ENCODE results near the gene SLC1A5. TPM values are rescaled to one million over a fixed set of nuclear protein-coding genes. Genes with fewer than 3 reads are reported as not detected.

SLC1A5 gene
- total RNA-seq, 6 experiments from 2014 or later, result 1.8 to 8.0 (median 4.4) TPM

- TF ChIP-seq CTCF (IDR thresholded peaks at IDR 0.05) (no peak), POLR2A (IDR thresholded peaks at IDR 0.05) (no peak)
- no peaks in the 10 kb centered on the region for H3K27me3 ChIP-seq
- peaks cover 0 to 61% (median 19%) of the 10 kb centered on the region in 4 donors for H3K36me3 ChIP-seq
- WGBS (ENCODE audit: insufficient coverage, low coverage, low lambda C conversion rate, missing lambda C conversion rate), result 89% methylated on average over 18 of the region's 28 CpGs
- no peak overlapping the region for H3K4me3 ChIP-seq
- H3K4me1 ChIP-seq, result peaks cover 0 to 20% (median 3%) of the 10 kb centered on the region in 4 donors
- DNase-seq (no peak), ATAC-seq (no peak)
- intact Hi-C loops (cut with DNase I), result no loop called here
- no peaks in the 10 kb centered on the region for H3K9me3 ChIP-seq
- H3K27ac ChIP-seq, result no peak overlapping the region
Measured at GRCh38 chr19:46732172-46732938, 56.0 kb downstream of the SLC1A5 start.

GRCh38 chr19:46731584-46731983 lies 56.8 kb downstream of the SLC1A5 start:
- Histone ChIP-seq H3K4me1 (peaks cover 0 to 13% (median 3%) of the 10 kb centered on the region in 4 donors), H3K36me3 (peaks cover 0 to 64% (median 17%) of the 10 kb centered on the region in 4 donors), H3K27me3 (no peaks in the 10 kb centered on the region), H3K4me3 (no peak overlapping the region), H3K27ac (no peak overlapping the region), H3K9me3 (no peaks in the 10 kb centered on the region)
- ATAC-seq (peak in 2 of 4 donors; percentile 3 to 9), DNase-seq (no peak)
- 54% methylated on average over 8 of the region's 14 CpGs for WGBS (ENCODE audit: insufficient coverage, low coverage, low lambda C conversion rate, missing lambda C conversion rate)
- TF ChIP-seq POLR2A (IDR thresholded peaks at IDR 0.05) (no peak), CTCF (IDR thresholded peaks at IDR 0.05) (no peak)
- intact Hi-C loops (cut with DNase I), result no loop called here

DNA sequence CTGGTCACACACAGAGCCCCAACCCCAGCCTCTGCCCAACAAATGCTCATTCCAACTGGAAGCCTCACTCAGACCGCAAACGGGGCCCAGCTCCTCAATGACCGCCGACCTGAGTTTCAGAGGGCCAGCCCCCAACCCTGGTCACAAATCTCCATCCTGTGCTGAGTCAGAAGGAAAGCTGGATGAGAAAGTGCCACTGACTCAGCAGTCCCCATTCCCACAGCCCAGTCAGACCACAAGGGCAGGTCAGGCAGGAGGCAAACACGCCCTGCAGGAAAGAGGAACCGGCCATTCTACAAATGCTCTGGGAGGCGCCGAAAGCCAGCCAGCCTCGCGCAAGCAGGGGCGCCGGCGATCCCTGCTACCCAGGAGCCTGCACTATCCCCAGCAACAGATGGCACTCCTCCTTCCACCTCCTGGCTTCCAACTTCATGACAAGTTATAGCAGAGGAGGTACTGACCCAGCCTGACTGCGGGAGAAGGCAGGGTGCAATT lies 57.3 kb downstream of the SLC1A5 start:
- H3K4me3 ChIP-seq, result no peak overlapping the region
- H3K36me3 ChIP-seq, result peaks cover 0 to 66% (median 19%) of the 10 kb centered on the region in 4 donors
- no peaks in the 10 kb centered on the region for H3K27me3 ChIP-seq
- H3K4me1 ChIP-seq, result peaks cover 0 to 13% (median 3%) of the 10 kb centered on the region in 4 donors
- WGBS (ENCODE audit: insufficient coverage, low coverage, low lambda C conversion rate, missing lambda C conversion rate), result no CpG with 5 or more reads among the region's 14 CpGs
- TF ChIP-seq POLR2A (IDR thresholded peaks at IDR 0.05), result no peak
- TF ChIP-seq CTCF (IDR thresholded peaks at IDR 0.05), result no peak
- intact Hi-C loops (cut with DNase I), result no loop called here
- peak in 1 of 3 donors; percentile 52 for DNase-seq
- H3K27ac ChIP-seq, result no peak overlapping the region
- H3K9me3 ChIP-seq, result no peaks in the 10 kb centered on the region
- peak; percentile 34 to 46 (median 40) for ATAC-seq

- H3K27ac ChIP-seq, result no peak overlapping the region
- no peak overlapping the region for H3K4me3 ChIP-seq
- H3K36me3 ChIP-seq, result peaks cover 0 to 65% (median 20%) of the 10 kb centered on the region in 4 donors
- TF ChIP-seq POLR2A (IDR thresholded peaks at IDR 0.05) (no peak), CTCF (IDR thresholded peaks at IDR 0.05) (no peak)
- H3K4me1 ChIP-seq, result peaks cover 0 to 13% (median 3%) of the 10 kb centered on the region in 4 donors
- intact Hi-C loops (cut with DNase I), result no loop called here
- ATAC-seq (no peak), DNase-seq (no peak)
- H3K9me3 ChIP-seq, result no peaks in the 10 kb centered on the region
- no CpG with 5 or more reads among the region's 14 CpGs for WGBS (ENCODE audit: insufficient coverage, low coverage, low lambda C conversion rate, missing lambda C conversion rate)
- no peaks in the 10 kb centered on the region for H3K27me3 ChIP-seq
Measured at GRCh38 chr19:46730595-46730994, 57.8 kb downstream of the SLC1A5 start.
